ENCODE results near the gene RPS6KB2.
"Not testable (repeated sequence)": the region's sequence is repeated elsewhere in the genome, so short reads cannot be mapped to it uniquely, and the experiment has no call there.

DNA sequence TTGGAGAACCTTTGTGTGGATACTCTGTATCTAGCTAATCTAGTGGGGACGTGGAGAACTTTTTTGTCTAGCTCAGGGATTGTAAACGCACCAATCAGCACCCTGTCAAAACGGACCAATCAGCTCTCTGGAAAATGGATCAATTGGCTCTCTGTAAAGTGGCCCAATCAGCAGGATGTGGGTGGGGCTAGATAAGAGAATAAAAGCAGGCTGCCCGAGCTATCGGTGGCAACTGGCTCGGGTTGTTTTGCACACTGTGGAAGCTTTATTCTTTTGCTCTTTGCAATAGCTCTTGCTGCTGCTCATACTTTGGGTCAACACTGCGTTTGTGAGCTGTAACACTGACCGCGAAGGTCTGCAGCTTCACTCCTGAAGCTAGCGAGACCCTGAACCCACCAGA lies 48.4 kb downstream of the RPS6KB2 start:
- TF ChIP-seq, protein P1, sequence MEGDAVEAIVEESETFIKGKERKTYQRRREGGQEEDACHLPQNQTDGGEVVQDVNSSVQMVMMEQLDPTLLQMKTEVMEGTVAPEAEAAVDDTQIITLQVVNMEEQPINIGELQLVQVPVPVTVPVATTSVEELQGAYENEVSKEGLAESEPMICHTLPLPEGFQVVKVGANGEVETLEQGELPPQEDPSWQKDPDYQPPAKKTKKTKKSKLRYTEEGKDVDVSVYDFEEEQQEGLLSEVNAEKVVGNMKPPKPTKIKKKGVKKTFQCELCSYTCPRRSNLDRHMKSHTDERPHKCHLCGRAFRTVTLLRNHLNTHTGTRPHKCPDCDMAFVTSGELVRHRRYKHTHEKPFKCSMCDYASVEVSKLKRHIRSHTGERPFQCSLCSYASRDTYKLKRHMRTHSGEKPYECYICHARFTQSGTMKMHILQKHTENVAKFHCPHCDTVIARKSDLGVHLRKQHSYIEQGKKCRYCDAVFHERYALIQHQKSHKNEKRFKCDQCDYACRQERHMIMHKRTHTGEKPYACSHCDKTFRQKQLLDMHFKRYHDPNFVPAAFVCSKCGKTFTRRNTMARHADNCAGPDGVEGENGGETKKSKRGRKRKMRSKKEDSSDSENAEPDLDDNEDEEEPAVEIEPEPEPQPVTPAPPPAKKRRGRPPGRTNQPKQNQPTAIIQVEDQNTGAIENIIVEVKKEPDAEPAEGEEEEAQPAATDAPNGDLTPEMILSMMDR (IDR thresholded peaks at IDR 0.05) = not testable (repeated sequence)
- not testable (repeated sequence) for TF ChIP-seq POLR2A (IDR thresholded peaks at IDR 0.05)
